Activated CD4-positive, alpha-beta memory T cell treated with anti-CD3 and anti-CD28 coated beads, Interleukin-2, amount 10 ng/mL, durations not matched to agents 7 days and 5 days (primary cell): ENCODE data around the gene PARVB. TPM values are rescaled to one million over a fixed set of nuclear protein-coding genes. Genes with fewer than 3 reads are reported as not detected.

ENCODE experiments used
- CTCF ChIA-PET: fragments of 350-600 bp; sonication (Branson Sonifier 250); formaldehyde crosslinking; loops from one replicate; lab custom pipeline; 2021; ENCODE audit warnings: antibody characterized with exemption, inconsistent platforms; lab: Charles Lee
- POLR2A ChIA-PET: fragments of 350-600 bp; sonication (Branson Sonifier 250); formaldehyde crosslinking; loops from one replicate; lab custom pipeline; 2021; ENCODE audit warnings: antibody characterized with exemption; lab: Charles Lee
- DNase-seq: peaks from one replicate; pipeline ENCODE4 v3.0.0-alpha.2; 2020
- H3K27ac Mint-ChIP-seq: one replicate; pipeline ENCODE4 v1.8.0; 2021; ENCODE audit warnings: mild to moderate bottlenecking, mixed read lengths
- H3K27me3 Mint-ChIP-seq: one replicate; pipeline ENCODE4 v1.8.0; 2021; ENCODE audit warnings: mixed read lengths
- H3K36me3 Mint-ChIP-seq: one replicate; pipeline ENCODE4 v1.8.0; 2021; ENCODE audit warnings: low read depth, mixed read lengths
- H3K4me1 Mint-ChIP-seq: one replicate; pipeline ENCODE4 v1.8.0; 2021; ENCODE audit warnings: mixed read lengths
- H3K4me3 Mint-ChIP-seq: one replicate; pipeline ENCODE4 v1.8.0; 2021; ENCODE audit warnings: mild to moderate bottlenecking, mixed read lengths
- H3K9me3 Mint-ChIP-seq: one replicate; pipeline ENCODE4 v1.8.0; 2021; ENCODE audit warnings: mixed read lengths
- total RNA-seq, 2 experiments: library from RNA; stranded (reverse); gene quantifications; one replicate each; pipeline ENCODE4 v1.2.3, GENCODE V29; 2021

Gene PARVB
- total RNA-seq, 2 experiments from 2014 or later, result 41.5 to 42.0 TPM

- ChIA-PET POLR2A (no interaction called here), CTCF (no interaction called here)
- no peak overlapping the region for H3K4me3 Mint-ChIP-seq
- H3K4me1 Mint-ChIP-seq, result peaks cover 5% of the 10 kb centered on the region
- H3K27me3 Mint-ChIP-seq, result no peaks in the 10 kb centered on the region
- no peak overlapping the region for H3K27ac Mint-ChIP-seq
- H3K36me3 Mint-ChIP-seq, result no peaks in the 10 kb centered on the region
- DNase-seq, result no peak
- no peaks in the 10 kb centered on the region for H3K9me3 Mint-ChIP-seq
These were observed 66.4 kb downstream of the PARVB start for GRCh38 chr22:44090571-44090905.

GRCh38 chr22:44091021-44091721, 67.1 kb downstream of the PARVB start:
- H3K27ac Mint-ChIP-seq, result no peak overlapping the region
- DNase-seq, result peak; percentile 28
- ChIA-PET CTCF (no interaction called here), POLR2A (no interaction called here)
- H3K36me3 Mint-ChIP-seq, result no peaks in the 10 kb centered on the region
- H3K9me3 Mint-ChIP-seq, result no peaks in the 10 kb centered on the region
- H3K27me3 Mint-ChIP-seq, result no peaks in the 10 kb centered on the region
- H3K4me1 Mint-ChIP-seq, result peaks cover 5% of the 10 kb centered on the region
- no peak overlapping the region for H3K4me3 Mint-ChIP-seq

- ChIA-PET POLR2A (no interaction called here), CTCF (no interaction called here)
- no peak for DNase-seq
- Mint-ChIP-seq H3K4me3 (no peak overlapping the region), H3K9me3 (no peaks in the 10 kb centered on the region), H3K27ac (no peak overlapping the region), H3K36me3 (no peaks in the 10 kb centered on the region), H3K4me1 (peaks cover 5% of the 10 kb centered on the region), H3K27me3 (no peaks in the 10 kb centered on the region)
These were observed 67.6 kb downstream of the PARVB start for GRCh38 chr22:44091751-44092150.

GRCh38 chr22:44092636-44093220, 68.6 kb downstream of the PARVB start:
- H3K4me3 Mint-ChIP-seq, result no peak overlapping the region
- H3K4me1 Mint-ChIP-seq, result peaks cover 5% of the 10 kb centered on the region
- no peaks in the 10 kb centered on the region for H3K9me3 Mint-ChIP-seq
- ChIA-PET CTCF (no interaction called here), POLR2A (no interaction called here)
- H3K27ac Mint-ChIP-seq, result no peak overlapping the region
- DNase-seq, result no peak
- no peaks in the 10 kb centered on the region for H3K36me3 Mint-ChIP-seq
- no peaks in the 10 kb centered on the region for H3K27me3 Mint-ChIP-seq

GRCh38 chr22:44093791-44094190, 69.7 kb downstream of the PARVB start:
- H3K27ac Mint-ChIP-seq, result no peak overlapping the region
- H3K27me3 Mint-ChIP-seq, result no peaks in the 10 kb centered on the region
- H3K36me3 Mint-ChIP-seq, result no peaks in the 10 kb centered on the region
- H3K9me3 Mint-ChIP-seq, result no peaks in the 10 kb centered on the region
- no peak for DNase-seq
- no peak overlapping the region for H3K4me3 Mint-ChIP-seq
- POLR2A ChIA-PET, result no interaction called here
- CTCF ChIA-PET, result no interaction called here
- peaks cover 5% of the 10 kb centered on the region for H3K4me1 Mint-ChIP-seq

- no peak overlapping the region for H3K27ac Mint-ChIP-seq
- H3K4me1 Mint-ChIP-seq, result peaks cover 5% of the 10 kb centered on the region
- no peak for DNase-seq
- no peak overlapping the region for H3K4me3 Mint-ChIP-seq
- CTCF ChIA-PET, result no interaction called here
- H3K27me3 Mint-ChIP-seq, result no peaks in the 10 kb centered on the region
- H3K36me3 Mint-ChIP-seq, result no peaks in the 10 kb centered on the region
- POLR2A ChIA-PET, result no interaction called here
- no peaks in the 10 kb centered on the region for H3K9me3 Mint-ChIP-seq
These were observed 70.7 kb downstream of the PARVB start for GRCh38 chr22:44094751-44095302.

GRCh38 chr22:44096736-44097135, 72.6 kb downstream of the PARVB start:
- H3K36me3 Mint-ChIP-seq, result no peaks in the 10 kb centered on the region
- POLR2A ChIA-PET, result no interaction called here
- no peak overlapping the region for H3K27ac Mint-ChIP-seq
- H3K4me3 Mint-ChIP-seq, result no peak overlapping the region
- H3K27me3 Mint-ChIP-seq, result no peaks in the 10 kb centered on the region
- no peak for DNase-seq
- CTCF ChIA-PET, result interaction anchor here (1.5 kb wide), 1 partner anchor 12 kb away, joined by 3 read pairs; no protein-coding TSS in a partner anchor
- no peaks in the 10 kb centered on the region for H3K4me1 Mint-ChIP-seq
- H3K9me3 Mint-ChIP-seq, result no peaks in the 10 kb centered on the region

GRCh38 chr22:44097263-44098020, 73.3 kb downstream of the PARVB start:
- Mint-ChIP-seq H3K36me3 (no peaks in the 10 kb centered on the region), H3K27me3 (no peaks in the 10 kb centered on the region), H3K4me1 (no peaks in the 10 kb centered on the region), H3K4me3 (no peak overlapping the region), H3K27ac (no peak overlapping the region), H3K9me3 (no peaks in the 10 kb centered on the region)
- POLR2A ChIA-PET, result no interaction called here
- CTCF ChIA-PET, result interaction anchor here (1.1 to 1.5 kb wide), 2 partner anchors 13 to 105 kb away, joined by 3 read pairs; no protein-coding TSS in a partner anchor
- no peak for DNase-seq

- CTCF ChIA-PET, result interaction anchor here (1.1 to 1.5 kb wide), 2 partner anchors 13 to 105 kb away, joined by 3 read pairs; no protein-coding TSS in a partner anchor
- POLR2A ChIA-PET, result no interaction called here
- no peak overlapping the region for H3K27ac Mint-ChIP-seq
- H3K36me3 Mint-ChIP-seq, result no peaks in the 10 kb centered on the region
- H3K27me3 Mint-ChIP-seq, result no peaks in the 10 kb centered on the region
- no peaks in the 10 kb centered on the region for H3K4me1 Mint-ChIP-seq
- DNase-seq, result no peak
- H3K9me3 Mint-ChIP-seq, result no peaks in the 10 kb centered on the region
- no peak overlapping the region for H3K4me3 Mint-ChIP-seq
These were observed 74.1 kb downstream of the PARVB start for GRCh38 chr22:44098021-44098739.

GRCh38 chr22:44098966-44099530, 74.9 kb downstream of the PARVB start:
- Mint-ChIP-seq H3K27ac (no peak overlapping the region), H3K9me3 (no peaks in the 10 kb centered on the region), H3K4me3 (no peak overlapping the region), H3K27me3 (no peaks in the 10 kb centered on the region), H3K36me3 (no peaks in the 10 kb centered on the region), H3K4me1 (no peaks in the 10 kb centered on the region)
- POLR2A ChIA-PET, result no interaction called here
- no peak for DNase-seq
- CTCF ChIA-PET, result interaction anchor here (1.1 kb wide), 1 partner anchor 106 kb away, joined by 3 read pairs; no protein-coding TSS in a partner anchor

- Mint-ChIP-seq H3K27ac (no peak overlapping the region), H3K9me3 (no peaks in the 10 kb centered on the region), H3K36me3 (no peaks in the 10 kb centered on the region), H3K4me3 (no peak overlapping the region), H3K4me1 (no peaks in the 10 kb centered on the region), H3K27me3 (no peaks in the 10 kb centered on the region)
- no peak for DNase-seq
- ChIA-PET CTCF (no interaction called here), POLR2A (interaction anchor here (1.0 kb wide), 1 partner anchor 81 kb away, joined by 4 read pairs; the partner anchor contains the start of gene PARVG)
These were observed 75.6 kb downstream of the PARVB start for GRCh38 chr22:44099696-44100095.

GRCh38 chr22:44100411-44100810, 76.3 kb downstream of the PARVB start:
- ChIA-PET CTCF (no interaction called here), POLR2A (interaction anchor here (1.0 kb wide), 1 partner anchor 81 kb away, joined by 4 read pairs; the partner anchor contains the start of gene PARVG)
- Mint-ChIP-seq H3K27ac (no peak overlapping the region), H3K9me3 (no peaks in the 10 kb centered on the region), H3K27me3 (no peaks in the 10 kb centered on the region), H3K4me1 (no peaks in the 10 kb centered on the region), H3K4me3 (no peak overlapping the region), H3K36me3 (peaks cover 2% of the 10 kb centered on the region)
- DNase-seq, result no peak
